K562 (cell line): ENCODE results near the gene SPIRE1. TPM values are rescaled to one million over a fixed set of nuclear protein-coding genes. Genes with fewer than 3 reads are reported as not detected.

Experiments used
- CHCHD3 ChIP-seq: fragments of 250-450 bp; sonication (Bioruptor Pico); IDR thresholded peaks from 2 replicates; pipeline ENCODE4 v2.1.2; 2022; ENCODE audit warnings: mild to moderate bottlenecking
- OTX1 ChIP-seq: fragments of 450-650 bp; formaldehyde crosslinking; IDR thresholded peaks from 2 replicates; pipeline ENCODE4 v1.4.0; 2022; ENCODE audit warnings: mild to moderate bottlenecking
- RBM14 ChIP-seq: fragments of 200-400 bp; formaldehyde crosslinking; IDR thresholded peaks from 2 replicates; pipeline ENCODE4 v1.6.1; 2018; ENCODE audit warnings: low read depth, mild to moderate bottlenecking, low read length, moderate library complexity, borderline replicate concordance; ENCODE audit not compliant: insufficient read depth
- SLC30A9 ChIP-seq: fragments of 250-450 bp; sonication (Bioruptor Pico); IDR thresholded peaks from 2 replicates; pipeline ENCODE4 v1.8.0; 2022; ENCODE audit warnings: mild to moderate bottlenecking, moderate library complexity
- SMAD1 ChIP-seq: fragments of 150-350 bp; IDR thresholded peaks from 2 replicates; pipeline ENCODE4 v1.6.1; 2014; ENCODE audit warnings: low read length, low read depth; ENCODE audit not compliant: partially characterized antibody
- TAL1 ChIP-seq: fragments of 450-650 bp; IDR thresholded peaks from 2 replicates; pipeline ENCODE4 v1.6.1; 2016; ENCODE audit warnings: mild to moderate bottlenecking
- ZNF165 ChIP-seq: fragments of 250-450 bp; sonication (Bioruptor Pico); IDR thresholded peaks from 2 replicates; pipeline ENCODE4 v1.4.0; 2020; ENCODE audit warnings: borderline replicate concordance
- ZNF174 ChIP-seq: fragments of 250-450 bp; sonication (Bioruptor Pico); IDR thresholded peaks from 2 replicates; pipeline ENCODE4 v1.4.0; 2020; ENCODE audit warnings: mild to moderate bottlenecking
- ZNF316 ChIP-seq: fragments of 450-650 bp; IDR thresholded peaks from 2 replicates; pipeline ENCODE4 v1.6.1; 2016
- ZNF717 ChIP-seq: fragments of 250-450 bp; sonication (Bioruptor Pico); IDR thresholded peaks from 2 replicates; pipeline ENCODE4 v1.5.0; 2021
- polyA plus RNA-seq, 8 experiments: library from polyadenylated mRNA; depleted of rRNA in 4 of 8; stranded (reverse) in 5 of 8; unstranded in 3 of 8; fragments of >200 nt; fragmentation: Nextera tagmentation in 2 of 8; fragmentation: Illumina TruSeq in 1 of 8; extraction: Ambion mirVana in 2 of 8; extraction: Trizol in 1 of 8; gene quantifications; 2 replicates each; pipeline versions ENCODE4 v1.2.1 to v1.2.3, GENCODE V29; 2011 to 2014; ENCODE audit warnings: inconsistent platforms in 1 of 8, missing spikeins in 1 of 8
- total RNA-seq, 7 experiments: library from RNA; depleted of rRNA in 6 of 7; stranded (reverse); fragments of >200 nt in 6 of 7; fragmentation: Illumina TruSeq in 2 of 7; extraction: Trizol in 2 of 7; gene quantifications; 2 replicates each; pipeline versions ENCODE4 v1.2.1 to v1.2.3, GENCODE V29; 2011 to 2021; ENCODE audit warnings: low replicate concordance in 1 of 7
- TF ChIP-seq, protein P1 (sequence below), 2 experiments: fragments of 450-650 bp; IDR thresholded peaks; 2 replicates each; pipeline ENCODE4 v1.6.1; 2016; ENCODE audit warnings: mild to moderate bottlenecking in 2 of 2, borderline replicate concordance in 1 of 2, low read depth in 1 of 2, moderate library complexity in 1 of 2
- TF ChIP-seq, protein P2 (sequence below): fragments of 200-400 bp; formaldehyde crosslinking; IDR thresholded peaks from 2 replicates; pipeline ENCODE4 v1.6.1; 2017; ENCODE audit warnings: mild to moderate bottlenecking, low read depth, low read length, moderate library complexity
- TF ChIP-seq, protein P3 (sequence below): sonication (generic); formaldehyde crosslinking; IDR thresholded peaks from 2 replicates; pipeline ENCODE4 v1.8.0; 2023; ENCODE audit warnings: mild to moderate bottlenecking, missing genetic modification reagents

The SPIRE1 gene
- total and polyA plus RNA-seq, 9 of the 15 experiments (the other 6 are each of a cell fraction or from before 2014, with no cell fraction given) = 2.9 to 14.0 (median 10.2) TPM

DNA sequence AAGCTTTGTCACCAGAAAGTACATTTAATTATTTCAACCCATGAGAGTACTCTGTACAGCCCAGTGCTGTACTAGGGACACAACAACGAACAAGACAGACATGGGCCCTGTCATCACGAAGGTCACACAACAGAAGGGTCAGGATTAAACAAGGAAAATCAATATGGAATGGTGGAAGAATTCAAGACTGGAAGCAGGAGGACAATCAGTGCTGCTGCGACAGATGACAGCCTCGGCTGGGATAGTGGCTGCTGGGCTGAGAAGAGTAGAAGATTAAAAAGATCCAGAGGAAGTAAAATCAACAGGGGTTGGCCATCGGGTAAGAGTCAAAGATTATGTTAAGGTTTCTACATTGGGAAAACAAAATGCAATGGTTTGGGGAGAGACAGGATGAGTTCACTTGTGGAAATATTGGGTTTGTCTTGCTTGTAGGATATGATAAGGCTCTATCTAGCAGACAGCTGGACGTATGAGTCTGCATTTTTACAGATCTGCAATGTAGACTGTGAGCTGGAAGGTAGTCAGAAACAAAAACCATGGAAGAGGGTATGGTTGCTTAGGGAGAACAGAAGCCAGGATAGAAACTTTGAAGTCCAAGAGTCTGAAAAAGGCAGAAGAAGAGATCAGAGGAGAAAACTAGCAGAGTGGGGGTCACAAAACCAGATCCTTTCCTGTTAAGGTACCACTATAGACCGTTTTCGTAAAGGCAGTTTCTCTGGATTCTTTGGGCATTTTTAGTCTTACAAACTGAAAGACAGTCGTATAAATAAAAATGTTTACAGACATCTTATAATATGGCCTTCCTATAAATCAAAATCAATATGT is 166.1 kb downstream of the SPIRE1 start (continued):
- TF ChIP-seq, protein P1, sequence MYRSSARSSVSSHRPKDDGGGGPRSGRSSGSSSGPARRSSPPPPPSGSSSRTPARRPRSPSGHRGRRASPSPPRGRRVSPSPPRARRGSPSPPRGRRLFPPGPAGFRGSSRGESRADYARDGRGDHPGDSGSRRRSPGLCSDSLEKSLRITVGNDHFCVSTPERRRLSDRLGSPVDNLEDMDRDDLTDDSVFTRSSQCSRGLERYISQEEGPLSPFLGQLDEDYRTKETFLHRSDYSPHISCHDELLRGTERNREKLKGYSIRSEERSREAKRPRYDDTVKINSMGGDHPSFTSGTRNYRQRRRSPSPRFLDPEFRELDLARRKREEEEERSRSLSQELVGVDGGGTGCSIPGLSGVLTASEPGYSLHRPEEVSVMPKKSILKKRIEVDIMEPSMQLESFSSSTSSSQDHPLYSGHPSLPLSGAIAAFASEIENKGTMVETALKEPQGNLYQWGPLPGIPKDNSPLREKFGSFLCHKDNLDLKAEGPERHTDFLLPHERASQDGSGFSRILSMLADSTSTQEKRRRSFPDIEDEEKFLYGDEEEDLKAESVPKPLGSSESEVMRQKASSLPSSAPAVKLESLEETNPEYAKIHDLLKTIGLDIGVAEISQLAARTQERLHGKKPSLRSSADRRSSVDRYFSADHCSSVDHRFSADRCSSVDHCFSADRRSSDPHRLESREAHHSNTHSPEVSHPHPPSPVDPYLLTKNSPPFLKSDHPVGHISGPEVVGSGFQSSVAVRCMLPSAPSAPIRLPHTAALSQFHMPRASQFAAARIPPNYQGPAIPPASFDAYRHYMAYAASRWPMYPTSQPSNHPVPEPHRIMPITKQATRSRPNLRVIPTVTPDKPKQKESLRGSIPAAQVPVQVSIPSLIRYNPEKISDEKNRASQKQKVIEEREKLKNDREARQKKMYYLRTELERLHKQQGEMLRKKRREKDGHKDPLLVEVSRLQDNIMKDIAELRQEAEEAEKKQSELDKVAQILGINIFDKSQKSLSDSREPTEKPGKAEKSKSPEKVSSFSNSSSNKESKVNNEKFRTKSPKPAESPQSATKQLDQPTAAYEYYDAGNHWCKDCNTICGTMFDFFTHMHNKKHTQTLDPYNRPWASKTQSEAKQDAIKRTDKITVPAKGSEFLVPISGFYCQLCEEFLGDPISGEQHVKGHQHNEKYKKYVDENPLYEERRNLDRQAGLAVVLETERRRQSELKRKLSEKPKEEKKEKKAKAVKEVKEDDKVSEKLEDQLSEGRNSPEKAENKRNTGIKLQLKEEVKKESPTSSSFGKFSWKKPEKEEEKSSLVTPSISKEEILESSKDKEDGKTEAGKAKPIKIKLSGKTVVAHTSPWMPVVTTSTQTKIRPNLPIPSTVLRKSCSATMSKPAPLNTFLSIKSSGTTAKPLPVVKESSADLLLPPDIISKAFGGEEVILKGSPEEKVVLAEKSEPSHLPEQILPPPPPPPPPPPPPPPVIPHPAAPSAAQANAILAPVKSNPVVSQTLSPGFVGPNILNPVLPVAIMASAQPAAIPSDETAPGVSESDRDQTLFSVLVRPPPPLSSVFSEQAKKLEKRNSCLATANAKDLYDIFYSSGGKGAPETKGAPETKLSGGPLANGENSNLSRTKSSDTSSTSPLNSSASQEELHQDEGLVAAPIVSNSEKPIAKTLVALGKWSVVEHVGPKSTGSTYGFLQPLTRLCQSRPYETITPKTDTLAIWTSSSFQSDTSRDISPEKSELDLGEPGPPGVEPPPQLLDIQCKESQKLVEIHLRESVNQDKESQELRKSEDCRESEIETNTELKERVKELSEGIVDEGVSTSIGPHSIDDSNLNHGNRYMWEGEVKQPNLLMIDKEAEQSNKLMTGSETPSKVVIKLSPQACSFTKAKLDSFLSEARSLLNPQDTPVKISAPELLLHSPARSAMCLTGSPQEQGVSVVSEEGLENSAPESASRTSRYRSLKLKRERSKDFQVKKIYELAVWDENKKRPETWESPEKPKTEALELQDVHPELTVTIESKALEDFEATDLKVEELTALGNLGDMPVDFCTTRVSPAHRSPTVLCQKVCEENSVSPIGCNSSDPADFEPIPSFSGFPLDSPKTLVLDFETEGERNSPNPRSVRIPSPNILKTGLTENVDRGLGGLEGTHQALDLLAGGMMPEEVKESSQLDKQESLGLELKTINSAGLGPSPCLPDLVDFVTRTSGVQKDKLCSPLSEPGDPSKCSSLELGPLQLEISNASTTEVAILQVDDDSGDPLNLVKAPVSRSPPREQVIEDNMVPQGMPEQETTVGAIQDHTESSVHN (IDR thresholded peaks at IDR 0.05; ENCODE audit: borderline replicate concordance in 1 of 2, low read depth in 1 of 2) = peak in 1 of 2 experiments; percentile 72; a peak in 1 of 4 replicates
- TF ChIP-seq CHCHD3 (CRISPR knock-in tag) (no peak), ZNF174 (CRISPR knock-in tag) (no peak), SLC30A9 (CRISPR knock-in tag) (no peak), SMAD1 (no peak), ZNF717 (CRISPR knock-in tag) (no peak), RBM14 (no peak), TAL1 (peak; percentile 94), OTX1 (no peak), ZNF316 (peak; percentile 98), ZNF165 (CRISPR knock-in tag) (0 out of 2 replicates have a peak, but pooled peaks have one; percentile 15)
- TF ChIP-seq, protein P2, sequence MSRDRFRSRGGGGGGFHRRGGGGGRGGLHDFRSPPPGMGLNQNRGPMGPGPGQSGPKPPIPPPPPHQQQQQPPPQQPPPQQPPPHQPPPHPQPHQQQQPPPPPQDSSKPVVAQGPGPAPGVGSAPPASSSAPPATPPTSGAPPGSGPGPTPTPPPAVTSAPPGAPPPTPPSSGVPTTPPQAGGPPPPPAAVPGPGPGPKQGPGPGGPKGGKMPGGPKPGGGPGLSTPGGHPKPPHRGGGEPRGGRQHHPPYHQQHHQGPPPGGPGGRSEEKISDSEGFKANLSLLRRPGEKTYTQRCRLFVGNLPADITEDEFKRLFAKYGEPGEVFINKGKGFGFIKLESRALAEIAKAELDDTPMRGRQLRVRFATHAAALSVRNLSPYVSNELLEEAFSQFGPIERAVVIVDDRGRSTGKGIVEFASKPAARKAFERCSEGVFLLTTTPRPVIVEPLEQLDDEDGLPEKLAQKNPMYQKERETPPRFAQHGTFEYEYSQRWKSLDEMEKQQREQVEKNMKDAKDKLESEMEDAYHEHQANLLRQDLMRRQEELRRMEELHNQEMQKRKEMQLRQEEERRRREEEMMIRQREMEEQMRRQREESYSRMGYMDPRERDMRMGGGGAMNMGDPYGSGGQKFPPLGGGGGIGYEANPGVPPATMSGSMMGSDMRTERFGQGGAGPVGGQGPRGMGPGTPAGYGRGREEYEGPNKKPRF = no peak
- TF ChIP-seq, protein P3, sequence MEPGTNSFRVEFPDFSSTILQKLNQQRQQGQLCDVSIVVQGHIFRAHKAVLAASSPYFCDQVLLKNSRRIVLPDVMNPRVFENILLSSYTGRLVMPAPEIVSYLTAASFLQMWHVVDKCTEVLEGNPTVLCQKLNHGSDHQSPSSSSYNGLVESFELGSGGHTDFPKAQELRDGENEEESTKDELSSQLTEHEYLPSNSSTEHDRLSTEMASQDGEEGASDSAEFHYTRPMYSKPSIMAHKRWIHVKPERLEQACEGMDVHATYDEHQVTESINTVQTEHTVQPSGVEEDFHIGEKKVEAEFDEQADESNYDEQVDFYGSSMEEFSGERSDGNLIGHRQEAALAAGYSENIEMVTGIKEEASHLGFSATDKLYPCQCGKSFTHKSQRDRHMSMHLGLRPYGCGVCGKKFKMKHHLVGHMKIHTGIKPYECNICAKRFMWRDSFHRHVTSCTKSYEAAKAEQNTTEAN = no peak
